Measurements from ENCODE around the gene FLT3LG. TPM values are rescaled to one million over a fixed set of nuclear protein-coding genes. Genes with fewer than 3 reads are reported as not detected.

The FLT3LG gene
- total RNA-seq, 2 donors from 2014 or later = 0.52 to 0.66 TPM

GRCh38 chr19:49463960-49464740, 9.9 kb upstream of the FLT3LG start:
- DNase-seq (no peak), ATAC-seq (no peak)
- no peaks in the 10 kb centered on the region for H3K9me3 ChIP-seq
- no peaks in the 10 kb centered on the region for H3K4me1 ChIP-seq
- 91 to 95% methylated on average over 30 of the region's 39 CpGs for WGBS, 2 donors
- peaks cover 0 to 7% of the 10 kb centered on the region in 2 donors for H3K36me3 ChIP-seq (replicated peaks in 1 of 2; ENCODE audit: insufficient read depth in 1 of 2, low read depth in 2 of 2)
- no peak overlapping the region for H3K4me3 ChIP-seq
- H3K27ac ChIP-seq = no peak overlapping the region
- no peaks in the 10 kb centered on the region for H3K27me3 ChIP-seq
- TF ChIP-seq, protein P1, sequence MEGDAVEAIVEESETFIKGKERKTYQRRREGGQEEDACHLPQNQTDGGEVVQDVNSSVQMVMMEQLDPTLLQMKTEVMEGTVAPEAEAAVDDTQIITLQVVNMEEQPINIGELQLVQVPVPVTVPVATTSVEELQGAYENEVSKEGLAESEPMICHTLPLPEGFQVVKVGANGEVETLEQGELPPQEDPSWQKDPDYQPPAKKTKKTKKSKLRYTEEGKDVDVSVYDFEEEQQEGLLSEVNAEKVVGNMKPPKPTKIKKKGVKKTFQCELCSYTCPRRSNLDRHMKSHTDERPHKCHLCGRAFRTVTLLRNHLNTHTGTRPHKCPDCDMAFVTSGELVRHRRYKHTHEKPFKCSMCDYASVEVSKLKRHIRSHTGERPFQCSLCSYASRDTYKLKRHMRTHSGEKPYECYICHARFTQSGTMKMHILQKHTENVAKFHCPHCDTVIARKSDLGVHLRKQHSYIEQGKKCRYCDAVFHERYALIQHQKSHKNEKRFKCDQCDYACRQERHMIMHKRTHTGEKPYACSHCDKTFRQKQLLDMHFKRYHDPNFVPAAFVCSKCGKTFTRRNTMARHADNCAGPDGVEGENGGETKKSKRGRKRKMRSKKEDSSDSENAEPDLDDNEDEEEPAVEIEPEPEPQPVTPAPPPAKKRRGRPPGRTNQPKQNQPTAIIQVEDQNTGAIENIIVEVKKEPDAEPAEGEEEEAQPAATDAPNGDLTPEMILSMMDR (IDR thresholded peaks at IDR 0.05) = no peak
- no peak for TF ChIP-seq POLR2A (IDR thresholded peaks at IDR 0.05)
- intact Hi-C loops (cut with DNase I) = no loop called here

GRCh38 chr19:49465371-49465770, 8.6 kb upstream of the FLT3LG start:
- Histone ChIP-seq H3K27ac (no peak overlapping the region), H3K4me3 (no peak overlapping the region), H3K27me3 (no peaks in the 10 kb centered on the region), H3K4me1 (no peaks in the 10 kb centered on the region), H3K36me3 (replicated peaks in 1 of 2; ENCODE audit: insufficient read depth in 1 of 2, low read depth in 2 of 2) (peaks cover 0 to 7% of the 10 kb centered on the region in 2 donors), H3K9me3 (no peaks in the 10 kb centered on the region)
- no peak for ATAC-seq
- intact Hi-C loops (cut with DNase I) = no loop called here
- no peak for DNase-seq
- 96% methylated on average over 3 of the region's 3 CpGs; no CpG with 5 or more reads in 1 of the 2 donors for WGBS, 2 donors
- no peak for TF ChIP-seq POLR2A (IDR thresholded peaks at IDR 0.05)
- TF ChIP-seq, protein P1 (IDR thresholded peaks at IDR 0.05) = no peak

DNA sequence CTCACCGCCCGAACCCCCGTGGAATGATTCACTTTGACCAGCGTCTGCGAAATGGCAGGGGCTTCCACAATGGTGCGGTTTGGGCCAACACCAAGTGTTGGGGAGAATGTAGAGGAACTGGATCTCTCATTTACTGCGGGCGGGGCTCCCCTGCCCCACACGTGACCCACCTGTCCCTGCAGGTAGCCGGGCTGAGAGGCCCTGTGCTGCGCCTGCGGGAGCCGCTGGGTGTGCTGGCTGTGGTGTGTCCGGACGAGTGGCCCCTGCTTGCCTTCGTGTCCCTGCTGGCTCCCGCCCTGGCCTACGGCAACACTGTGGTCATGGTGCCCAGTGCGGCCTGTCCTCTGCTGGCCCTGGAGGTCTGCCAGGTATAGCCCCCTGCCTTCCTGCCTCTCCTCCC, 5.8 kb upstream of the FLT3LG start:
- Histone ChIP-seq H3K36me3 (replicated peaks in 1 of 2; ENCODE audit: insufficient read depth in 1 of 2, low read depth in 2 of 2) (peaks cover 0 to 7% of the 10 kb centered on the region in 2 donors), H3K4me3 (no peak overlapping the region), H3K4me1 (no peaks in the 10 kb centered on the region), H3K27me3 (no peaks in the 10 kb centered on the region), H3K9me3 (no peaks in the 10 kb centered on the region), H3K27ac (peak overlapping the region in 1 of 4 donors; percentile 40)
- DNase-seq = no peak
- ATAC-seq = no peak
- TF ChIP-seq, protein P1 (IDR thresholded peaks at IDR 0.05) = no peak
- no peak for TF ChIP-seq POLR2A (IDR thresholded peaks at IDR 0.05)
- intact Hi-C loops (cut with DNase I) = no loop called here
- WGBS, 2 donors = 85 to 95% methylated on average over 9 to 19 of the region's 19 CpGs

- peaks cover 5% of the 10 kb centered on the region for H3K4me1 ChIP-seq
- peak; percentile 28 for ATAC-seq
- no peaks in the 10 kb centered on the region for H3K27me3 ChIP-seq
- intact Hi-C loops (cut with DNase I) = no loop called here
- WGBS, 2 donors = 65 to 85% methylated on average over 15 of the region's 15 CpGs
- DNase-seq = peak in 3 of 4 donors; percentile 42 to 61 (median 55)
- peaks cover 0 to 7% of the 10 kb centered on the region in 2 donors for H3K36me3 ChIP-seq (replicated peaks in 1 of 2; ENCODE audit: insufficient read depth in 1 of 2, low read depth in 2 of 2)
- H3K9me3 ChIP-seq = no peaks in the 10 kb centered on the region
- no peak overlapping the region for H3K4me3 ChIP-seq
- H3K27ac ChIP-seq = peak overlapping the region in 1 of 4 donors; percentile 40
- TF ChIP-seq, protein P1 (IDR thresholded peaks at IDR 0.05) = no peak
- no peak for TF ChIP-seq POLR2A (IDR thresholded peaks at IDR 0.05)
Measured at GRCh38 chr19:49468746-49469447, 5.1 kb upstream of the FLT3LG start.
